Peyer's patch (tissue), 4 donors: ENCODE measurements around the gene DPM2.

Experiments used
- POLR2A ChIP-seq, 2 donors: fragments of 450-650 bp; IDR thresholded peaks; one replicate each; pipeline ENCODE4 v1.5.1; 2017; ENCODE audit warnings: antibody characterized with exemption in 2 of 2, mild to moderate bottlenecking in 2 of 2, moderate library complexity in 2 of 2
- TF ChIP-seq, protein P1 (sequence below), 6 experiments: fragments of 450-650 bp in 4 of 6; fragments of 200-600 bp in 2 of 6; sonication (generic) in 1 of 6; IDR thresholded peaks; one replicate each; pipeline ENCODE4 v1.5.1; 2017 to 2019; ENCODE audit warnings: antibody characterized with exemption in 6 of 6, mild to moderate bottlenecking in 3 of 6, moderate library complexity in 1 of 6

DNA sequence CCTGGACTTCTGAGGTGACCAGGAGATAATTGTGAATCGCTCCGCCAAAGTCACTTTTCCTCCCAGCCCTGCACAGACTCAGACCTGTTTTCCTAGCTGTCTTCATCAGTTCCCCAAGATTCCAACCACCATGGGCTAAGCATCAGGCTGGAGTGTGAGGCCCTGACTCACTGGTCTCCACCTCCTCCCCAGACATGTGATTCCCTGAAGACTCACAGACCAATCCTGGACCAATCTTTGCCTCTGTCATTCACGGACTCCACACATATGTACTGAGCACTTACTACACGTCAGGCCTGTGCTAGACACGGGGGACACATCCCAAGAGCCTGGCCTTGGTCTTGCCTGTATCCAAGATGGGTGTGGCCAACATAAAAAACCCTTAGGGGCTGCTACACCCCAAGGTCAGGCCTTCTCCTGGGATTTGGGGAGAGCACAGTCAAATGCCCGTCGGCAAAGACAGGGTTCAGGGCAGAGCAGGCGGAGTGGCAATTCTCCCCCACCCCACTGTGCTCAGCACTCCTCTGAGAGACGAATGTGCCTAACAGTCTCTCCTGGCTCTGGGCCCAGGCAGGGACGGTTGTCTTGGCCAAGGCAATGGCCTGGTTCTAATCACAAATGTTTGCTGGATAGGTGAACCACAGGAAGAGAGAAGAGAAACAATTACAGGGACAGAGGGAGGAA, 31.2 kb upstream of the DPM2 start:
- TF ChIP-seq, protein P1, sequence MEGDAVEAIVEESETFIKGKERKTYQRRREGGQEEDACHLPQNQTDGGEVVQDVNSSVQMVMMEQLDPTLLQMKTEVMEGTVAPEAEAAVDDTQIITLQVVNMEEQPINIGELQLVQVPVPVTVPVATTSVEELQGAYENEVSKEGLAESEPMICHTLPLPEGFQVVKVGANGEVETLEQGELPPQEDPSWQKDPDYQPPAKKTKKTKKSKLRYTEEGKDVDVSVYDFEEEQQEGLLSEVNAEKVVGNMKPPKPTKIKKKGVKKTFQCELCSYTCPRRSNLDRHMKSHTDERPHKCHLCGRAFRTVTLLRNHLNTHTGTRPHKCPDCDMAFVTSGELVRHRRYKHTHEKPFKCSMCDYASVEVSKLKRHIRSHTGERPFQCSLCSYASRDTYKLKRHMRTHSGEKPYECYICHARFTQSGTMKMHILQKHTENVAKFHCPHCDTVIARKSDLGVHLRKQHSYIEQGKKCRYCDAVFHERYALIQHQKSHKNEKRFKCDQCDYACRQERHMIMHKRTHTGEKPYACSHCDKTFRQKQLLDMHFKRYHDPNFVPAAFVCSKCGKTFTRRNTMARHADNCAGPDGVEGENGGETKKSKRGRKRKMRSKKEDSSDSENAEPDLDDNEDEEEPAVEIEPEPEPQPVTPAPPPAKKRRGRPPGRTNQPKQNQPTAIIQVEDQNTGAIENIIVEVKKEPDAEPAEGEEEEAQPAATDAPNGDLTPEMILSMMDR (IDR thresholded peaks at IDR 0.05), result no peak
- peak in 1 of 2 donors; percentile 41 for TF ChIP-seq POLR2A (IDR thresholded peaks at IDR 0.05)
